Measurements from ENCODE around the gene STUM.

DNA sequence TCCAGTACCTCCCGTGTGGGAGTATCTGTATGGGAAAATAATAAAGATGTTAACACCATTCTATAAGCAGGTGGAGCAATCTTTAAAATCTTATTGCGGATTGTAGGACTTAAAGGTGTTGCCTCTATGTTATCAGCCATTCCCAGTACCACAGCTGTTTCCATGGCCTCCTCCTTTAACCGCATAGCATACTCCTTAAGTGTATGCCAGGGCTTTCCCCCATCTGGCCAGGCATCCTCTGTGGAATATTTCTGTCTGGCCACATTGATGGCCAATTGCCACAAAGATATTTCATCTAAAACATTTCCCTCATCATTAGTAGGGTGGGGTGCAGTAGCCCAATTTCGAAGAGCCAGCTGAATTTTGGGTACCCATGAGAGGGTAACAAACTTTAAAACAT is 7.3 kb upstream of the STUM start:
- TF ChIP-seq CTCF (IDR thresholded peaks at IDR 0.05; ENCODE audit: low read length) (no peak), EZH2phosphoT487 (IDR thresholded peaks at IDR 0.05; ENCODE audit: low read length) (no peak)
